GM21390 (cell line): Measurements from ENCODE around the gene CXXC5.

ENCODE experiments used
- ATAC-seq: cut with Tn5 transposase; IDR thresholded peaks from one replicate; pipeline ENCODE4 v1.9.1; 2021; ENCODE audit not compliant: unreplicated experiment

CXXC5 gene

DNA sequence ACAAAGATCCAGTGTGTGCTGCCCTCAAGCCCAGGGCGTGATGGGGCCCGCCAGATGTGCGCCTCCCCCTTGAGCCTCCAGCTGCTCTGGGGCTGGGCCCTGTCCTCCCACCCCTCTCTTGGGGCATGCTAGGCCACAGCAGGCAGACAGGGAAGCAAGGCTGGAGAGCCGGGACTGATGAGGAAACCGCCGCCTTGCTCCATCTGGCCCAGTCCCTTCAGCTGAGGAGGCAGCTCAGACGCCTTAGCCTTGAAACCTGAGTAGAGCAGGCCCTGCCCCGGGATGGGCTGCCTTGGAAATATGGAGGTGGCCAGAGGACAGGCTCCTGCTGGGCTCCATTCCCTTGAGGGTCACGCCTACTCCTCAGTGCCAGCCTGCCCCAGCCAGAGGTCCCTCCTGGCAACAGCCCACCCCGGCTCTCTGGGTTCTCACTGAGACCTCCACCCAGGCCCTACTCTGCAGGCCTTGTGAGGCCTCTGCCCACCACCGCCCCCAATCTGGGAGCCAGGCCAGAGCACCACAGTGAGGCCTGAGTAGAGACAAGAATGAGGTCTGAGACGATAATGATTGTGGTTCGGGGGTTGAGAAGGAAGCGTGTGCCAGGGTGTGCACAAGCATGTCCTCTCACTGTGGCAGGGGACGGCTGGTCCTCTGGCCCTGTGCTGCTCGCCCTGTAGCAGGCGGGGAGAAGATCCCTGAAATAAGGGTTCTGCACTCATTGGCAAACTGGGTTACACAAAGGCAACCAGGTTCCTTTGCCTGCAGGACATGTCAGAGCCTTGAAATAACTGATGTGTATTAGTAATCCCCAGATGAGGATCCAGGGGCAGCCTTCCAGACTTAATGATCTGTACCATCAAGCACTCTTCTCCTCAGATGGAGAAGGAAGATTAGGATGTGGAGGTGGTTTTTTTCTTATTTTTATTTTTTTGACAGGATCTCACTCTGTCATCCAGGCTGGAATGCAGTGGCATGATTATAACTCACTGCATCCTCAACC, 30.9 kb downstream of the CXXC5 start:
- ATAC-seq, result no peak

DNA sequence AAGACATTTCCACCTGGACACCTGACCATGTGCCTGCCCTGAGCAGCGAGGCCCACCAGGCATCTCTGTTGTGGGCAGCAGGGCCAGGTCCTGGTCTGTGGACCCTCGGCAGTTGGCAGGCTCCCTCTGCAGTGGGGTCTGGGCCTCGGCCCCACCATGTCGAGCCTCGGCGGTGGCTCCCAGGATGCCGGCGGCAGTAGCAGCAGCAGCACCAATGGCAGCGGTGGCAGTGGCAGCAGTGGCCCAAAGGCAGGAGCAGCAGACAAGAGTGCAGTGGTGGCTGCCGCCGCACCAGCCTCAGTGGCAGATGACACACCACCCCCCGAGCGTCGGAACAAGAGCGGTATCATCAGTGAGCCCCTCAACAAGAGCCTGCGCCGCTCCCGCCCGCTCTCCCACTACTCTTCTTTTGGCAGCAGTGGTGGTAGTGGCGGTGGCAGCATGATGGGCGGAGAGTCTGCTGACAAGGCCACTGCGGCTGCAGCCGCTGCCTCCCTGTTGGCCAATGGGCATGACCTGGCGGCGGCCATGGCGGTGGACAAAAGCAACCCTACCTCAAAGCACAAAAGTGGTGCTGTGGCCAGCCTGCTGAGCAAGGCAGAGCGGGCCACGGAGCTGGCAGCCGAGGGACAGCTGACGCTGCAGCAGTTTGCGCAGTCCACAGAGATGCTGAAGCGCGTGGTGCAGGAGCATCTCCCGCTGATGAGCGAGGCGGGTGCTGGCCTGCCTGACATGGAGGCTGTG, 32.4 kb downstream of the CXXC5 start:
- no peak for ATAC-seq

DNA sequence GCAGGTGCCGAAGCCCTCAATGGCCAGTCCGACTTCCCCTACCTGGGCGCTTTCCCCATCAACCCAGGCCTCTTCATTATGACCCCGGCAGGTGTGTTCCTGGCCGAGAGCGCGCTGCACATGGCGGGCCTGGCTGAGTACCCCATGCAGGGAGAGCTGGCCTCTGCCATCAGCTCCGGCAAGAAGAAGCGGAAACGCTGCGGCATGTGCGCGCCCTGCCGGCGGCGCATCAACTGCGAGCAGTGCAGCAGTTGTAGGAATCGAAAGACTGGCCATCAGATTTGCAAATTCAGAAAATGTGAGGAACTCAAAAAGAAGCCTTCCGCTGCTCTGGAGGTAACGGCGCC, 32.9 kb downstream of the CXXC5 start:
- no peak for ATAC-seq

DNA sequence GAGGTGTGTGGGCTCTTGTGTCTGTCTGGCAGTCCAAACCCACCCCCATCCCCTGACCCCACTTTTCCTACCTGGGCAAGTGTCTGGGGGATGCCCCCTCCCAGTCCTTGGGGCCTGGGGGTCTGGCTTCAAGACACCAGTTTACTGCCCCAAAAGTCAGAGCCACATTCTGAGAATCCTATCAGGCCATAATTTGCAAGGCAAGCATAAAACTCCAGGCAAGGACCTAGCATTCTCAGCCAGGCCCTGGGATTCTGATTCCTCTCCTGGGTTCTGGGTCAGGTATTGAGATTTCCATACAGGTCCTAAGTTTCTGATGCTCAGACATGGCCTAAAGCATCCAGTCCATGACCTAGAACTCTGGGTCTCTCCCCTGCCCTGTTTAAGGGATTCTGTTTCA, 33.3 kb downstream of the CXXC5 start:
- ATAC-seq, result no peak

DNA sequence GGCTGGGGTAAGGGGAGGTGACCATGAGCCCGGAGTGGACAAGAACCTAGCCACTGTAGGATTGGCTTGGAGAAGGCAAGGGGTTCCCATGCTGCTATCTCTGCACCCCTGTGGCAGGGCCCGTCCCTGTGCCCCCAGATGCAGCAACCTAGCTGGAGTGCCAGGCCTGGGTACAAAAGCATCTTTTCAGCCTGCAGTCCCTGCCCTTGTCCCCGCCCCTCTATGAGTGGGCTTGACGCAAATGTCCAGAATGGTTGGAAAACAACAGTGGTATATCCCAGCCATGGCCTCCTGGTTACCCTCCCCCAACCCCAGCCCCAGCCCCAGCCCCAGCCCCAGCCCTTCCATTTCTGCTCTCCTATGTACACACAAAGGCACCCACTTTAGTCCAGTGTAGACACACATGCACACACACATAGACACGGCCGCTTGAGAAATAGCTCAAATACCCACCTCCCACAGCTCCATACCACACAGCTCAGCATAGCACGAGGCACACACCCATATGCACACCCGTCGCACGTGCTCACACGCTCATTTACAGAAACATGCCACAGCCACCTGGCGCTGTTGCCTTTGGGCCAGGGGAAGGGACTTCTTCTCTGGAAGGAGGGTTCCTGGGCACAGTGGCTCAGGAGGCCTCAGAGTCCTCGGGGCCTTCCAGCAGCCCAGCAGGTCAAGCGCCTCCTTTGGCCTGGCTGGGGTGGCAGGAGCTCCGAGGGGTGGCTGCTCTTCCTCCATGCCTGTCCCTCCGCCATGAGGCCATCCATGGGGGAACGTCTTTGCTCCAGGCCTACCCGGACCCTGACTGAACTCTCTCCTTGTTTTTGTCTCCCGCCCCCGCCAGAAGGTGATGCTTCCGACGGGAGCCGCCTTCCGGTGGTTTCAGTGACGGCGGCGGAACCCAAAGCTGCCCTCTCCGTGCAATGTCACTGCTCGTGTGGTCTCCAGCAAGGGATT, 34.1 kb downstream of the CXXC5 start:
- ATAC-seq, result no peak

DNA sequence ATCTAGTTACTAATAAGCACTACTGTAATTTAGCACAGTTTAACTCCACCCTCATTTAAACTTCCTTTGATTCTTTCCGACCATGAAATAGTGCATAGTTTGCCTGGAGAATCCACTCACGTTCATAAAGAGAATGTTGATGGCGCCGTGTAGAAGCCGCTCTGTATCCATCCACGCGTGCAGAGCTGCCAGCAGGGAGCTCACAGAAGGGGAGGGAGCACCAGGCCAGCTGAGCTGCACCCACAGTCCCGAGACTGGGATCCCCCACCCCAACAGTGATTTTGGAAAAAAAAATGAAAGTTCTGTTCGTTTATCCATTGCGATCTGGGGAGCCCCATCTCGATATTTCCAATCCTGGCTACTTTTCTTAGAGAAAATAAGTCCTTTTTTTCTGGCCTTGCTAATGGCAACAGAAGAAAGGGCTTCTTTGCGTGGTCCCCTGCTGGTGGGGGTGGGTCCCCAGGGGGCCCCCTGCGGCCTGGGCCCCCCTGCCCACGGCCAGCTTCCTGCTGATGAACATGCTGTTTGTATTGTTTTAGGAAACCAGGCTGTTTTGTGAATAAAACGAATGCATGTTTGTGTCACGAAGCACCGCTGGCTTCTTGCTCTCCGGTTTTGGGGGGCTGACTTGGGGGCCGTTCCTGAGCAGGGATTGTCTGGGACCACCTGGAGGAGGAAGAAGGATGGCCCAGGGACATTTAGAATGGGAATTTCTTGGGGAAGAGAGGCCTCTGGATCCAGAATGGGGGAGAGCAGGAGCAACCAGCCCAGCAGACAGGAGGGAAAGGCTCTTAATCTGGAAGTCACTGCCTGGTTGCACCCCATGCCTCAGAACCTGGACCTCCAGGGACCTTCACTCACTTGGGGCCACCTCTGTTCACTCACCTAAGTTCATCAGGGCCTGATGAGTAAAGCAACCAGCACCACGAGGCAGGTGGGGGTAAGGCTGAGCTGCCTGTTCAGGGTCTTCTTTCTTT, 35.4 kb downstream of the CXXC5 start:
- ATAC-seq, result no peak

DNA sequence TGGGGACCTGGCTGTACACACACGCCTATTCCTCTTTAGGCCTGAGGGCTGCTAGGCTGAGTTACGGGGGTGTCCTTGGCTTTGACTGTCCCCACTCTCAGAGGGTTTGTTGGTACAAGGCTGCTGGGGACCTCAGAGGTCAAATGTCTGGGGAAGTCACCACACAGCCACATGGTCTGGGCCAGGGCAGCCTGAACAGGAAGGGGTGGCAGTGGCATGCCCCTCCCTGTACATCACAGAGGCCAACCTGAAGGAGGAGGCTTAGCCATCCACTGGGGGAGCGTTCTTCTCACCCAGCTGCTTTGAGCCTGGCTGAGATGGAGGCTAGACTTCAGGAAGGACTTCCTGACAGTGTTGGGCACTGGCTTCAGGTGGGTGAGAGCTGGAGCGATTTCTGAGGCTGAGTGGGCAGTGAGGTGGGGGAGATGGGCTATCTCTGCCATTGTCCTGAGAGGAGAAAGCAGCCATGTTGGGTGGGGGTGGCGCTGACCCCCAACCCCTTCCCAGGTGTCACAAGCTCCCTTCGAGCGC, 36.3 kb downstream of the CXXC5 start:
- ATAC-seq, result no peak

DNA sequence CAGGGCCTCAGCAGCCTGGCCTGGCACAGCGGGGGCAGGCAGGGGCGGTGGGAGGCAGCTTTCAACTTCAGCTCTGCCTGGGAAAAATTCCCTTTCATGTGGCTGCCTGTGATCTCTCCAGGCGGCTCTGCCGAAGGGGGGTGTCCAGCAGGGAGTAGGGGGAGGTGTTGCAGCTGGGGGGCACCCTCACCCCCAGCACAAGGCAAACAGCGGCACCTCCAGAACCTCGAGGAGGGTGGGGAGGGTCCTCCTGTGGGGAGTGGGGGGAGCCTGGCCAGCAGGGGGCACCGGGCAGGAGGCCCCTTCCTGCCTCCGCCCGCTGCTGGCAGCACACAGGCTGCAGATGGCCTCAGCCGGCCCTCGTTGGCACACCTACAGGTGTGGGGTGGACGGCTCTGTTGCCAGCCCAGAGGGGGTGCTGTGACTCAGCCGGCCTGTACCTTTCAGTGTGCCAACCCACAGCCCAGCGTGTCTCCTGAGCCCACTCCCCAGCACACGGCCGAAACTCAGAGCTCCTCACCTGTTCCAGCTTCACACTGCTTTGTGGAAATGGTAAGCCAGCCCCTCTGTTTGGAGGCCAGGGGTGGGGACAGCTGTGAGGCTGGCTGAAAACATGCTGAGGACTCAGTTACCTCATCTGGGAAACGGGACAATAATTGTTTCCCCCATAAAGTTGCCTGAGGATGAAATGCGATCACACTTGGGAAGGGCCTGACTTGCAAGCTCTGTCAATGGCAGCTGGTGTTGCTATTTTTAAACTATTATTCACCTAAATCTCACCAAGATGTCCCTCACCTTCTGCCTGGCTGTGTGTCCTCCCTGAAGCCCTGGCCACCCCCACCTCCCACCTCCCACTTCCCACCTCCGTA, 37.0 kb downstream of the CXXC5 start:
- no peak for ATAC-seq

DNA sequence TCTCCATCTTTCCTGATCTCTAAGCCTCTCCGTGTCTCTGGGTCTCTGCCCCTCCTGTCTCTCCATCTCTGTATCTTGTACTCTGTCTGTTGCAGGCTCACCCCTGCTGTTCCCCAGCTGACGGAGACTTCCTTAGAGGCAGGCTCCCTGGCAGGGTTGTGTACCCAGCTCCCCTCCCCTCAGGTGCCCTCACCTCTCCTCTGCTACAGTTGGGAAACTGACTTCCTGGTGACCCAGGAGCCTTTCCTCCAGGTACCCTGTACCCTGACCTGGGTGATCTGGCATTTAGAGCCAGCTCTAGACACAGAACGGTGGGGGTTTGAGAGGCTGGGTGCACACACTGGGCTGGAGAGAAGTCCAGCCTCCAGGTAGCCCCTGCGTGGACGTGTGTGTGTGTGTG, 37.7 kb downstream of the CXXC5 start:
- ATAC-seq, result no peak

DNA sequence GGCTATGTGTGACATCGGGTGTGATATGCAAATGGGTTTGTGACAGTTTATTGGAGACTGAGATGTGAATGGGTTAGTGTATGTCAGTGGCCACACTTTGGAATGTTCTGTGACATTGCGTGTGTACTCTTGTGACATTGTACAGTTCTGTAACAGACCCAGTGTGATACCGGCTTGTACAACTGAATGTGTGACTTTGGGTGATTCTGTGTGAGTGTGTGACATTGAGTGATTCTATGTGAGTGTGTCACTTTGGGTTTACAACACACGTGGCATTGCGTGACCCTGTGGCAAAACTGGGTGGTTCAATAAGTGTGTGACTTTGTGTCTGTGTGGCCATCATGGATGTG, 38.2 kb downstream of the CXXC5 start:
- no peak for ATAC-seq

DNA sequence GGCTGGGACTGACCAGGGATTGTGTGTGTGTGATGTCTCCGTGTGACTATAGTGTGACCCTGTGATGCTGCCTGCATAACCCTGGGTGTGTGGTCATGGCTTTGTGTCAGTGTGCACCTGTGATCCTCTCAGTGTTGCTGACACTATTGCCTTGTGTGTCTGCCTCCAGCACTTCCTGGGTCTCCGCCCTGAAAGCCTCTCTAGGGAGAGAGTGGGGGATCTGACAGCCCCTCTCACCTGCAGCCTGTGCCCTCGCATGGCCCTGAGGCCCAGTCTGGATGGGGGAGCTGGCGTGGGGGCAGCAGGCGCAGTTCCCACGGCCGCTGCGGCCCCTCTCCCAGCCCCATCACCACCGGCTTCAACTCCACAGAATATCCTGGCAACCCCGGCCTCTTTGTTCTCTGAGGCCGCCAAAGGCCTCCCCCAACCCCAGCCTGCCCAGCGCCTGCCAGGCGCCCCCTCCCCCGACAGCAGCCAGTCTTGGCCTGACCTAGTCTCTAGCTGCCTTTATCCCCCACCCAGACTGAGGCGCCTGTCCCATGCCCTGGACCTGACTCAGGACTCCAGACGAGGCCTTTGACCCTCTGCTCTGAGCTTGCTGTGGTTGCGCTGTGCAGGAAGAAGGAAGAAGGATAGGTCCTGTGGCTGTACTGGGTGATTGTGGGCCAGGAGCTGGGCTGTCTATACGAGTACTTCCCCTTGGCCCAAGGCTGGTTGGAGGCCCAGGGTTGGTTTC, 38.7 kb downstream of the CXXC5 start:
- ATAC-seq, result no peak

DNA sequence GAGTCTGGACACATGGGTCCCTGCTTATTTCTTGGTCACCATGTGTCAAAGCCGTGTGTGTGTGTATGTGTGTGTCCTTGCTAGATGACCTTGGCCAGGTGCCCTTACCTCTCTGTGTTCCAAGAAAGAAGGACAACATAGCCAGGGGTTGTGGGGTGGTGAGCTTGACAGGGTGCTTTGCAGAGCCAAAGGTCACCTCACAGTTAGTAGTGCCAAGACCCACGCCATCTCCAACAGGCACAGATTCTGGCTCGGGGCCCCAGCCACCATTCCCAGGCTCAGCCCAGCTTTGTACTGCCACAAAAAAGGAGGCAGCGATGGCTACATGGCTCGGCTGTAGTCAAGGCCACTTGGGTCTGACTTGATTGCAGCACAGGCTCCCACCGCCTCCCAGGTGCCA, 39.5 kb downstream of the CXXC5 start:
- ATAC-seq, result no peak

DNA sequence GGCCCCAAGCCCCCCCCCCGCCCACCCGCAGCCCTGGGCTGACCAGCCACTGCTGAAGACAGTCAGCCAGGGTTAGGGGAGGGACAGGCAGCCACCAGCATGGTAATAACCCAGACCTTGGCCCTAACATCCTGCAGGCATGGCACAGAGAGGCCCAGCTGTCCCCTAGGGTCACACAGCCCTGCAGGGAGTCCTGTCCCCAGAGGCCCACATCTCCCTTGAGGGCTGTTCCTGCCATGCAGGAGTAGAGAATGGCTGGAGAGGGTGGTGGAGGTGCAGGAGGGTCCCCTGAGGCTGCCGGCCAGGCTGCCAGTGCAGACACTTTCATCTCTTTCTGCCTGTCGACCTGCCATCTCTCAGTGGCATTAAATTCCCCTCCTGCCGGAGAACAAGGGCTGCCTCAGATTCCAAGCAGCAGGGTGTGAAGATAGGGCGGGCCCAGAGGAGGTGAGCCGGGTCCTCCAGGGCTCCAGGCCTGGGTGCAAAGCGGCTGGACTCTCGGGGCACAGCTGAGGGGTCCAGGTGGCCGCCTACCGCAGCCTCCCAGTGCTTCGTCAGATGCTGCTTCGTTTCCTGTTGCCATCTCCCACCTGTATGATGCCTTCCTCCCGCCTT, 40.0 kb downstream of the CXXC5 start:
- ATAC-seq, result no peak

DNA sequence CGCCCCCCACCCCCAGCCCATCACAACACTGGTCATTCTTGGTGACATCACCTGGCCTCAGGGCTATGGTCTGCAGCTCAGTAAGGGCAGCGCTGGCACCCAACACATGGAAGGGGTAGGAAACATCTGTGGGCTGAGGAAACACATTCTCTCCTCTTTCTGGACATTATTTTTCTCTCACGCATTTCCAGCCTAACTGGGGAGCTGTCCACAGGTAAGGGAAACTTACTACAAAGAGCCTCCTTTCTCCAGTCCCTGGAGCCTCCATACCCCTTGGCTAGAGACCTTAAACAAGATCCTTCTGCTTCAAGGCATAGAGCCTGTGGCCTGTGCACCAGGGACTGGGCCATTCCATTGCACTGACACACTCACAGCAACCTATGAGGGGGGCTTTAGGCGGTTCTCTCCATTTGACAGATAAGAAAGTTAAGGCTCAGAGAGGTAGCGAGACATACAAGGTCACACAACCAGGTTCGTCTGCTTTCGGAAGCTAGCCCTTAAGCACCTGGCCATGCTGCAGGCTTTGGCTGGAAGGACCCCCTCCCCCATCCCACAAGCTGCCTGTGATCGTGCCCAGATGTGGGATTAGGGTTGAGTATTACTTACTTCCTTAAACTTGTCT, 40.7 kb downstream of the CXXC5 start:
- no peak for ATAC-seq

DNA sequence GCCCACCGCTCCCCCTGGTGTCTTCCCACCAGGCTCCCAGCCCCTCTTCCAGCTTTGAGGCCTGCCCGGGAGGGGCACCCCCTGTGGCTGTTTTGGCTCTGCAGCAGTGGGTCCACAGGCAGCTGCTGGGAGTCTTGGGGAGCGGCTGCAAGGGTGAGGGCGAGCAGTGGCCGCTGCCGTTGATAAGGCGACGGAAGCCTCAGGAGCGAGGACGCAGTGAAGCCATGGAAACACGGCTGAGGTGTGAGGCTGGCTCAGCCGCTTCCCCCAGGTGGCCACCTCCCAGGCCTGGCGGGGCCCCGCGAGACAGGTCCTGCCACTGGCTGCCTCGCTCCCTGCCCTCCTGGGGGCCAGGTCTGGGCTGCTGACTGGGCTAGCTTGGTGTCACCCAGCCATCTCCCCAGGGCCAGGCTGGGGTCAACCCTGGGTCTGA, 41.5 kb downstream of the CXXC5 start:
- no peak for ATAC-seq

DNA sequence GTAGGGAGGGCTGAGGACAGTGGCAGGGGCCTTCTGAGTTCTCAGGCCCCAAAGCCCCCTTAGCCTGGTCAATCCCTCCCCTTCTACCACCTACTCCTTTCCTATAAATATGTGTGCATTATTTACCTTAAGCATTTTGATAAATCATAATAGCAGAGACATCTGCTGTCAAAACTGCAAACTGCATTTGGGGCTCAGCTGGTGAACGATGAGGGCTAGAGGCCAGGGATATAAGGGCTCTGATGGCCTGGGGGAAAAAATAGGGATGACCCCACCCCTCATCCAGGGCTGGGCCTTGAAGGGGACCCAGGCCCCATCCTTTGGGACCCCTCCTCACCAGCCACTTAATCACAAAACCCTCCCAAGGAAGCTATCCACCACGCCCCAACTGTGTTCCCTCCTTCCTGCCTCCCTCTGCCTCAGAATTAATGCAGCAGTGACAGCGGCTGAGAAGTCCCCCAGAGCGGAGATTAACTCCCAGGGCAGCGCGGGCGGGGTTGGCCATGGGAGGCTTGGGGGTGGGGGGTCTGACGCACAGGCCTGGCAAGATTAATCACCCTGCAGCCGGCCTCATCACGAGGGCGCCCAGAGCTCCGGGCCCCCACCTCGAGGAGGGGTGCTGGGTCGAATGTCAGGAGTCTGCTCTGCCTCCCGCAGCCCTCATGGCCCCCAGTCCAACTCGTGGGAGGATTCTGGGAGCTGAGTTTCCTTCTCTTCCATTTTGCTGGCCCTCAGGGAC, 42.1 kb downstream of the CXXC5 start:
- no peak for ATAC-seq
